Measurements from ENCODE around the gene CD6. TPM values are rescaled to one million over a fixed set of nuclear protein-coding genes. Genes with fewer than 3 reads are reported as not detected.

CD6 gene
- total RNA-seq, 4 donors from 2014 or later, result 0.16 to 0.25 TPM; not detected in 2

DNA sequence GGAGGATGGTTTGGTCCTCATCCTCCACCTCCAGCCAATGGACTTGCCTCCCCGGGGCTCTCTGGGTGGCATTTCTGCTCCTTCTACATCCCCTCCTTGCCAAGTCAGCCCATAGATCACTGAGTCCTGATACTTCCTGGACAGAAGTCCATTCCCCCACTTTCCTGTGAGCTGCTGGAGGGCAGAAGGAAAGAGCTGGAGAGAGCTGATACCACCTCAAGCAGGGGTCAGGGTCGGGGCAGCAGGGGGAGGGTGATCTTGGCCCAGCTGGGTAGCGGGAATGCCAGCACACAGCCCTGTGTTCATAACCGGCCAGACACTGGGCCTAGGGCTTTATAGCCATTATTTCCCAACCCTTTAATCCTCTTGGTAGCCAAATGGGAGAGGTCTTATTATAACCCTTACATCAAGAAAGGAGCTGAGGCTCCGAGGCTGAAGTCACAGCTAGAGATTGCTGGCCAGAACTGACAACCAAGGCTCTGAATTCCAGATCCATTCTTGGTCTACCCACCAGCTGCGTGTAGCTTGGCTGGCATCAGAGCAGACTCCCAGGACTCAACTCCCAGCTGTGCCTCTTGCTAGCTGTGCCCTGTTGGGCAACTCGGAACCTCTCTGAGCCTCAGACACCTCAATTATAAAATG is 39.9 kb downstream of the CD6 start:
- DNase-seq (no peak), ATAC-seq (no peak)
- in situ Hi-C loops (cut with MboI; ENCODE audit: low sequenced_read_pairs in 4 of 4), result no loop called here
- intact Hi-C loops (cut with DNase I; ENCODE audit: low total_unique reads), result no loop called here
- Histone ChIP-seq H3K27me3 (peaks cover 21 to 26% (median 26%) of the 10 kb centered on the region in 3 donors), H3K9me3 (no peaks in the 10 kb centered on the region), H3K4me1 (peaks cover 0 to 6% of the 10 kb centered on the region in 2 donors), H3K36me3 (no peaks in the 10 kb centered on the region), H3K4me3 (no peak overlapping the region), H3K27ac (no peak overlapping the region)
- TF ChIP-seq POLR2A (IDR thresholded peaks at IDR 0.05), result no peak
- TF ChIP-seq, protein P1, sequence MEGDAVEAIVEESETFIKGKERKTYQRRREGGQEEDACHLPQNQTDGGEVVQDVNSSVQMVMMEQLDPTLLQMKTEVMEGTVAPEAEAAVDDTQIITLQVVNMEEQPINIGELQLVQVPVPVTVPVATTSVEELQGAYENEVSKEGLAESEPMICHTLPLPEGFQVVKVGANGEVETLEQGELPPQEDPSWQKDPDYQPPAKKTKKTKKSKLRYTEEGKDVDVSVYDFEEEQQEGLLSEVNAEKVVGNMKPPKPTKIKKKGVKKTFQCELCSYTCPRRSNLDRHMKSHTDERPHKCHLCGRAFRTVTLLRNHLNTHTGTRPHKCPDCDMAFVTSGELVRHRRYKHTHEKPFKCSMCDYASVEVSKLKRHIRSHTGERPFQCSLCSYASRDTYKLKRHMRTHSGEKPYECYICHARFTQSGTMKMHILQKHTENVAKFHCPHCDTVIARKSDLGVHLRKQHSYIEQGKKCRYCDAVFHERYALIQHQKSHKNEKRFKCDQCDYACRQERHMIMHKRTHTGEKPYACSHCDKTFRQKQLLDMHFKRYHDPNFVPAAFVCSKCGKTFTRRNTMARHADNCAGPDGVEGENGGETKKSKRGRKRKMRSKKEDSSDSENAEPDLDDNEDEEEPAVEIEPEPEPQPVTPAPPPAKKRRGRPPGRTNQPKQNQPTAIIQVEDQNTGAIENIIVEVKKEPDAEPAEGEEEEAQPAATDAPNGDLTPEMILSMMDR (IDR thresholded peaks at IDR 0.05 in 4 of 5, conservative IDR thresholded peaks at IDR 0.05 in 1 of 5), result no peak

DNA sequence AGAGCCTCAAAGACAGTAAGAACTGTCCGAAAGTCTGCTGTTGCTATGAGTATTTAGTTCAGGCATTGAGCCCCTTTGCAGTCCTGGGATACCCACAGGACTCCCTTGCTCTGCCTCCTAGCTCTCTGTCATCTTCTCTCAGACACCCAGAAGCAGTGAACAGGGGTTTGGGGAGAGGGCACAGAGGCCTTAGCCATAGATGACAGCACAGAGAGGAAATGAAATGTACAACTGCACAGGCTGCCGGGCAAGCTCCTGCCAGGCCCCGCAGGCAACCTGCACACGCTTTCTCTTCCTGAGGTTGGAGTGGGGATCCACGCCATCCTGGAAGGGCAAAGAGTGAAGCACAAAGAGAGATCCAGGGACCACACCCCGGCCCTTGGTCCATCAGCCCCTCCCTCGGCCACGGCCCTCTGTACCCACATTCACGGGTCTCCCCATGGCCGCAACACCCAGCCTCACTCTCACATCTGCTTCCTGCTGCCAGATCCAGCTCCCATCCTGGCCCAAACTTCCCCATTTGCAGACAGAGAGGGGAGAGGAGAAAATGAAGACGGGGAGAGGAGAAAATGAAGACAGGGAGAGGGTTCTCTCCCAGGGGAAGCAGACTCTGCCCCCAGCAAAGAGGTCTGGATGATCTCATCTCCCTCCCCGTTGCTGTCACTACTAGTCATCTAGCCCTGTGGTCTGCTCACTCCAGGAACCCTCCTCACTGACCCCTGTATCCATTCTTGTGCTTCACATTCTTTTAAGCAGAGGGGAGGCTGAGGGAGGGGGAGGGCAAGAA is 40.7 kb downstream of the CD6 start:
- Histone ChIP-seq H3K27ac (no peak overlapping the region), H3K36me3 (no peaks in the 10 kb centered on the region), H3K9me3 (no peaks in the 10 kb centered on the region), H3K27me3 (peaks cover 15 to 18% (median 18%) of the 10 kb centered on the region in 3 donors), H3K4me1 (peaks cover 0 to 6% of the 10 kb centered on the region in 2 donors), H3K4me3 (no peak overlapping the region)
- ATAC-seq (no peak), DNase-seq (no peak)
- in situ Hi-C loops (cut with MboI; ENCODE audit: low sequenced_read_pairs in 4 of 4), result no loop called here
- TF ChIP-seq, protein P1 (IDR thresholded peaks at IDR 0.05 in 4 of 5, conservative IDR thresholded peaks at IDR 0.05 in 1 of 5), result no peak
- TF ChIP-seq POLR2A (IDR thresholded peaks at IDR 0.05), result no peak
- intact Hi-C loops (cut with DNase I; ENCODE audit: low total_unique reads), result no loop called here

DNA sequence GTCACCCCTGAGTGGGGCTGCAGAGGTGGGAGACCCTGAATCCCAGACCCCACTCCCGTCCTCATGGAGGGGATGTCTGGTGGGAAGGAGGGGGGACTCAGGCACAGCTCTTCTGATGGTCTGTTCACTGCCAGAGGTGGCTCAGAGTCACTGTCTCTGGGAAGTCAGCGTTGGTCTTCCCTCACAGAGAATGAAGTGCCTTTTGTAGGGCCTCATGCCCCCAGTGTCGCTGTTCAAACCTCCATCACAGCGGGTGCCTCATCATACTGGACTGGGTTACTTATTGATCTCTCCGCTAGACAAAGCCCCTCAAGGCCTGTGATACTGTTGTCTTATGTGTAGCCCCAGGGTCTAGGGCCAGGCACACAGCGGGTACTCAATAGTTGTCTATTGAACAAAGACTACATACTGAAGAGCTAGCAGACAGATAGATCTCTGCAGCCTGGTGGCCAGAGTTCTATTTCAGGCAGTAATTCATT is 41.3 kb downstream of the CD6 start:
- Histone ChIP-seq H3K27me3 (peaks cover 9 to 14% (median 14%) of the 10 kb centered on the region in 3 donors), H3K4me3 (no peak overlapping the region), H3K9me3 (no peaks in the 10 kb centered on the region), H3K36me3 (no peaks in the 10 kb centered on the region), H3K4me1 (peaks cover 0 to 4% of the 10 kb centered on the region in 2 donors), H3K27ac (no peak overlapping the region)
- no peak for TF ChIP-seq POLR2A (IDR thresholded peaks at IDR 0.05)
- TF ChIP-seq, protein P1 (IDR thresholded peaks at IDR 0.05 in 4 of 5, conservative IDR thresholded peaks at IDR 0.05 in 1 of 5), result no peak
- DNase-seq (no peak), ATAC-seq (no peak)
- in situ Hi-C loops (cut with MboI; ENCODE audit: low sequenced_read_pairs in 4 of 4) (no loop called here), intact Hi-C loops (cut with DNase I; ENCODE audit: low total_unique reads) (no loop called here)

DNA sequence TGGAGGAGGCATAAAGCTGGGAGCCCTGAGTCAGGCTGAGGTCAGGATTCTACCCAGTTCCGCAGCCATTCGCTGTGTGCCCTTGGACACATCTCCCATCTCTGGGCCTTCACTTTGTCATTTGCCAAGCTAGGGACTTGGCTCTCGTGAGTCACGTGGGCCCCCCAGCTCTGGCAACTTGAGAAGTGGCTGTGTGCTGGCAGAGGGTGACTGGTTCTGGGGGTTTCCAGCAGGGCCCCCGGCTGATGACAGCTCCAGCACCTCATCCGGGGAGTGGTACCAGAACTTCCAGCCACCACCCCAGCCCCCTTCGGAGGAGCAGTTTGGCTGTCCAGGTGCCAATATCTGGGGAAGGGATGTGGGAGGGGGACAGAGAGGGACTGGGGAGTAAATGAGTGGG is 46.6 kb downstream of the CD6 start:
- Histone ChIP-seq H3K27me3 (peaks cover 16 to 28% (median 28%) of the 10 kb centered on the region in 3 donors), H3K4me3 (no peak overlapping the region), H3K36me3 (no peaks in the 10 kb centered on the region), H3K27ac (no peak overlapping the region), H3K4me1 (no peaks in the 10 kb centered on the region), H3K9me3 (no peaks in the 10 kb centered on the region)
- intact Hi-C loops (cut with DNase I; ENCODE audit: low total_unique reads) (no loop called here), in situ Hi-C loops (cut with MboI; ENCODE audit: low sequenced_read_pairs in 4 of 4) (no loop called here)
- ATAC-seq (no peak), DNase-seq (no peak)
- TF ChIP-seq, protein P1 (IDR thresholded peaks at IDR 0.05 in 4 of 5, conservative IDR thresholded peaks at IDR 0.05 in 1 of 5), result no peak
- no peak for TF ChIP-seq POLR2A (IDR thresholded peaks at IDR 0.05)
